Measurements from ENCODE around the gene UPK2.

UPK2 gene

GRCh38 chr11:118921929-118922744 is 34.0 kb upstream of the UPK2 start:
- H3K4me1 ChIP-seq (ENCODE audit: control insufficient read depth, low read depth, low read length): peaks cover 51% of the 10 kb centered on the region
- no peaks in the 10 kb centered on the region for H3K36me3 ChIP-seq (ENCODE audit: control insufficient read depth, insufficient read depth, low read length)
- H3K27ac ChIP-seq (ENCODE audit: low read depth, low read length): peak overlapping the region; percentile 93
- peak overlapping the region; percentile 33 for H2BK5ac ChIP-seq (ENCODE audit: low read length)
- H2BK120ac ChIP-seq (ENCODE audit: low read depth, low read length): peak overlapping the region; percentile 46
- no peak overlapping the region for H3K4me3 ChIP-seq (ENCODE audit: low read length)
- no peak overlapping the region for H2BK15ac ChIP-seq (replicated peaks; ENCODE audit: low read depth)
- H2AK5ac ChIP-seq (ENCODE audit: low read length): no peak overlapping the region
- no peak overlapping the region for H4K5ac ChIP-seq (ENCODE audit: low read length)
- no peak overlapping the region for H3K23ac ChIP-seq (ENCODE audit: low read length)
- H3K56ac ChIP-seq (ENCODE audit: low read length): peak overlapping the region; percentile 91
- no peaks in the 10 kb centered on the region for H3K27me3 ChIP-seq (ENCODE audit: insufficient read depth, low read length, poor library complexity)
- H3K4ac ChIP-seq (ENCODE audit: low read depth, low read length): peak overlapping the region; percentile 64
- no peak overlapping the region for H4K8ac ChIP-seq (ENCODE audit: low read depth, low read length)
- H3K79me2 ChIP-seq (ENCODE audit: control insufficient read depth, insufficient read depth, low read length): peaks cover 62% of the 10 kb centered on the region
- peak; percentile 93 for DNase-seq
- WGBS (ENCODE audit: extremely low coverage, insufficient coverage, low lambda C conversion rate): no CpG with 5 or more reads among the region's 20 CpGs
- H3K79me1 ChIP-seq (ENCODE audit: low read length): peaks cover 19% of the 10 kb centered on the region
- H3K4me2 ChIP-seq (ENCODE audit: low read length): peak overlapping the region; percentile 7
- peak overlapping the region; percentile 42 for H3K9ac ChIP-seq (ENCODE audit: low read length)
- H3K18ac ChIP-seq (ENCODE audit: low read length): peak overlapping the region; percentile 73

- H3K79me2 ChIP-seq (ENCODE audit: control insufficient read depth, insufficient read depth, low read length): peaks cover 56% of the 10 kb centered on the region
- H3K79me1 ChIP-seq (ENCODE audit: low read length): peaks cover 13% of the 10 kb centered on the region
- H2BK15ac ChIP-seq (replicated peaks; ENCODE audit: low read depth): no peak overlapping the region
- H3K18ac ChIP-seq (ENCODE audit: low read length): no peak overlapping the region
- no peak overlapping the region for H3K4me3 ChIP-seq (ENCODE audit: low read length)
- no peaks in the 10 kb centered on the region for H3K27me3 ChIP-seq (ENCODE audit: insufficient read depth, low read length, poor library complexity)
- no CpG with 5 or more reads among the region's 9 CpGs for WGBS (ENCODE audit: extremely low coverage, insufficient coverage, low lambda C conversion rate)
- H2BK120ac ChIP-seq (ENCODE audit: low read depth, low read length): no peak overlapping the region
- H3K23ac ChIP-seq (ENCODE audit: low read length): no peak overlapping the region
- H3K4ac ChIP-seq (ENCODE audit: low read depth, low read length): peak overlapping the region; percentile 9
- H3K9ac ChIP-seq (ENCODE audit: low read length): peak overlapping the region; percentile 96
- H3K4me2 ChIP-seq (ENCODE audit: low read length): peak overlapping the region; percentile 97
- no peak overlapping the region for H2BK5ac ChIP-seq (ENCODE audit: low read length)
- DNase-seq: no peak
- no peaks in the 10 kb centered on the region for H3K36me3 ChIP-seq (ENCODE audit: control insufficient read depth, insufficient read depth, low read length)
- H4K5ac ChIP-seq (ENCODE audit: low read length): no peak overlapping the region
- no peak overlapping the region for H2AK5ac ChIP-seq (ENCODE audit: low read length)
- H3K27ac ChIP-seq (ENCODE audit: low read depth, low read length): no peak overlapping the region
- H4K8ac ChIP-seq (ENCODE audit: low read depth, low read length): no peak overlapping the region
- H3K56ac ChIP-seq (ENCODE audit: low read length): peak overlapping the region; percentile 97
- peaks cover 45% of the 10 kb centered on the region for H3K4me1 ChIP-seq (ENCODE audit: control insufficient read depth, low read depth, low read length)
Measured at GRCh38 chr11:118922745-118923627, 33.1 kb upstream of the UPK2 start.

- DNase-seq: no peak
- Histone ChIP-seq H2BK120ac (ENCODE audit: low read depth, low read length) (no peak overlapping the region), H3K79me1 (ENCODE audit: low read length) (peaks cover 13% of the 10 kb centered on the region), H3K4me3 (ENCODE audit: low read length) (peak overlapping the region; percentile 87), H3K18ac (ENCODE audit: low read length) (no peak overlapping the region), H4K5ac (ENCODE audit: low read length) (no peak overlapping the region), H3K23ac (ENCODE audit: low read length) (peak overlapping the region; percentile 71), H2BK15ac (replicated peaks; ENCODE audit: low read depth) (no peak overlapping the region), H2AK5ac (ENCODE audit: low read length) (no peak overlapping the region), H3K4ac (ENCODE audit: low read depth, low read length) (no peak overlapping the region), H3K4me1 (ENCODE audit: control insufficient read depth, low read depth, low read length) (peaks cover 39% of the 10 kb centered on the region), H3K27ac (ENCODE audit: low read depth, low read length) (no peak overlapping the region), H3K4me2 (ENCODE audit: low read length) (peak overlapping the region; percentile 97), H3K79me2 (ENCODE audit: control insufficient read depth, insufficient read depth, low read length) (peaks cover 51% of the 10 kb centered on the region), H4K8ac (ENCODE audit: low read depth, low read length) (no peak overlapping the region), H3K27me3 (ENCODE audit: insufficient read depth, low read length, poor library complexity) (no peaks in the 10 kb centered on the region), H3K36me3 (ENCODE audit: control insufficient read depth, insufficient read depth, low read length) (no peaks in the 10 kb centered on the region), H3K9ac (ENCODE audit: low read length) (peak overlapping the region; percentile 96), H3K56ac (ENCODE audit: low read length) (peak overlapping the region; percentile 97), H2BK5ac (ENCODE audit: low read length) (no peak overlapping the region)
- WGBS (ENCODE audit: extremely low coverage, insufficient coverage, low lambda C conversion rate): no CpG with 5 or more reads among the region's 7 CpGs
Measured at GRCh38 chr11:118923721-118924587, 32.1 kb upstream of the UPK2 start.

- Histone ChIP-seq H2BK120ac (ENCODE audit: low read depth, low read length) (peak overlapping the region; percentile 2), H3K27me3 (ENCODE audit: insufficient read depth, low read length, poor library complexity) (no peaks in the 10 kb centered on the region), H3K4me2 (ENCODE audit: low read length) (peak overlapping the region; percentile 97), H3K27ac (ENCODE audit: low read depth, low read length) (no peak overlapping the region), H3K4ac (ENCODE audit: low read depth, low read length) (peak overlapping the region; percentile 64), H3K79me1 (ENCODE audit: low read length) (peaks cover 13% of the 10 kb centered on the region), H3K4me1 (ENCODE audit: control insufficient read depth, low read depth, low read length) (peaks cover 31% of the 10 kb centered on the region), H4K5ac (ENCODE audit: low read length) (no peak overlapping the region), H3K9ac (ENCODE audit: low read length) (peak overlapping the region; percentile 96), H4K8ac (ENCODE audit: low read depth, low read length) (no peak overlapping the region), H2BK5ac (ENCODE audit: low read length) (peak overlapping the region; percentile 51), H3K36me3 (ENCODE audit: control insufficient read depth, insufficient read depth, low read length) (no peaks in the 10 kb centered on the region), H3K79me2 (ENCODE audit: control insufficient read depth, insufficient read depth, low read length) (peaks cover 49% of the 10 kb centered on the region), H3K56ac (ENCODE audit: low read length) (peak overlapping the region; percentile 97), H3K18ac (ENCODE audit: low read length) (peak overlapping the region; percentile 54), H2BK15ac (replicated peaks; ENCODE audit: low read depth) (no peak overlapping the region), H3K4me3 (ENCODE audit: low read length) (peak overlapping the region; percentile 87), H3K23ac (ENCODE audit: low read length) (peak overlapping the region; percentile 72), H2AK5ac (ENCODE audit: low read length) (no peak overlapping the region)
- WGBS (ENCODE audit: extremely low coverage, insufficient coverage, low lambda C conversion rate): no CpG with 5 or more reads among the region's 45 CpGs
- DNase-seq: peak; percentile 78
Measured at GRCh38 chr11:118924591-118925585, 31.2 kb upstream of the UPK2 start.
